ENCODE data around the gene LRCH2.
A peak's percentile ranks its signal among the peaks of the same experiment; 100 is the strongest.

Gene LRCH2

GRCh38 chrX:115233497-115234455, at the start of gene LRCH2:
LRCH2 (minus strand) TSS chrX:115234096; CDS start chrX:115234041, 55 bp downstream.
- TF ChIP-seq, protein P1, sequence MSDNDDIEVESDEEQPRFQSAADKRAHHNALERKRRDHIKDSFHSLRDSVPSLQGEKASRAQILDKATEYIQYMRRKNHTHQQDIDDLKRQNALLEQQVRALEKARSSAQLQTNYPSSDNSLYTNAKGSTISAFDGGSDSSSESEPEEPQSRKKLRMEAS (IDR thresholded peaks at IDR 0.05; ENCODE audit: low read depth, low read length) = no peak
- no peak for TF ChIP-seq MYC (IDR thresholded peaks at IDR 0.05; ENCODE audit: low read depth, low read length)
- no peak for TF ChIP-seq POLR2A (IDR thresholded peaks at IDR 0.05; ENCODE audit: extremely low read depth, insufficient read length)
- TF ChIP-seq, protein P2, sequence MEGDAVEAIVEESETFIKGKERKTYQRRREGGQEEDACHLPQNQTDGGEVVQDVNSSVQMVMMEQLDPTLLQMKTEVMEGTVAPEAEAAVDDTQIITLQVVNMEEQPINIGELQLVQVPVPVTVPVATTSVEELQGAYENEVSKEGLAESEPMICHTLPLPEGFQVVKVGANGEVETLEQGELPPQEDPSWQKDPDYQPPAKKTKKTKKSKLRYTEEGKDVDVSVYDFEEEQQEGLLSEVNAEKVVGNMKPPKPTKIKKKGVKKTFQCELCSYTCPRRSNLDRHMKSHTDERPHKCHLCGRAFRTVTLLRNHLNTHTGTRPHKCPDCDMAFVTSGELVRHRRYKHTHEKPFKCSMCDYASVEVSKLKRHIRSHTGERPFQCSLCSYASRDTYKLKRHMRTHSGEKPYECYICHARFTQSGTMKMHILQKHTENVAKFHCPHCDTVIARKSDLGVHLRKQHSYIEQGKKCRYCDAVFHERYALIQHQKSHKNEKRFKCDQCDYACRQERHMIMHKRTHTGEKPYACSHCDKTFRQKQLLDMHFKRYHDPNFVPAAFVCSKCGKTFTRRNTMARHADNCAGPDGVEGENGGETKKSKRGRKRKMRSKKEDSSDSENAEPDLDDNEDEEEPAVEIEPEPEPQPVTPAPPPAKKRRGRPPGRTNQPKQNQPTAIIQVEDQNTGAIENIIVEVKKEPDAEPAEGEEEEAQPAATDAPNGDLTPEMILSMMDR (IDR thresholded peaks at IDR 0.05; ENCODE audit: low read depth, low read length) = no peak
- H3K4me3 ChIP-seq (ENCODE audit: low read depth, low read length) = no peak within 1 kb of the TSS
- DNase-seq (ENCODE audit: low read depth) = no peak

GRCh38 chrX:115269051-115269683, 35.3 kb upstream of the LRCH2 start:
- H3K4me3 ChIP-seq (ENCODE audit: low read depth, low read length) = no peak overlapping the region
- TF ChIP-seq POLR2A (IDR thresholded peaks at IDR 0.05; ENCODE audit: extremely low read depth, insufficient read length) = no peak
- TF ChIP-seq MYC (IDR thresholded peaks at IDR 0.05; ENCODE audit: low read depth, low read length) = no peak
- TF ChIP-seq, protein P1 (IDR thresholded peaks at IDR 0.05; ENCODE audit: low read depth, low read length) = no peak
- TF ChIP-seq, protein P2 (IDR thresholded peaks at IDR 0.05; ENCODE audit: low read depth, low read length) = no peak
- DNase-seq (ENCODE audit: low read depth) = no peak

DNA sequence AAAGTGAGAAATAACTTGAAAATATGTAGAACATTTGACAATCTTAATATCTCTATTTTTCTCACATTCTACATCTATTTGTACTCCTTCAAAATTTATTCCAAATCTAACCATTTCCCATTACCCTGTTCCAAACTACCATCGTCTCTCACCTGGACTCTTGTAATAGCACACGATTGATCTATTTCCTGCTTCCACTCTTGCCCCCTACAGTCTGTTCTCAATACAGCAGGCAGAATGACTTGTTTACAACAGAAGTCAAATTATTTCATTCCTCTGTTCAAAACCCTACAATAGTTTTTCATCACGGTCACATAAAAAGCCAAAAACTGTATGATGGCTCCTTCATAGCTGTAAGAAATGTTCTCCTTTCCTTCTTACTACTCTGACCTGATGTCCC, 34.5 kb upstream of the LRCH2 start:
- H3K4me3 ChIP-seq (ENCODE audit: low read depth, low read length) = no peak overlapping the region
- peak; percentile 4 for DNase-seq (ENCODE audit: low read depth)
- TF ChIP-seq, protein P1 (IDR thresholded peaks at IDR 0.05; ENCODE audit: low read depth, low read length) = no peak
- TF ChIP-seq, protein P2 (IDR thresholded peaks at IDR 0.05; ENCODE audit: low read depth, low read length) = peak; percentile 16

DNA sequence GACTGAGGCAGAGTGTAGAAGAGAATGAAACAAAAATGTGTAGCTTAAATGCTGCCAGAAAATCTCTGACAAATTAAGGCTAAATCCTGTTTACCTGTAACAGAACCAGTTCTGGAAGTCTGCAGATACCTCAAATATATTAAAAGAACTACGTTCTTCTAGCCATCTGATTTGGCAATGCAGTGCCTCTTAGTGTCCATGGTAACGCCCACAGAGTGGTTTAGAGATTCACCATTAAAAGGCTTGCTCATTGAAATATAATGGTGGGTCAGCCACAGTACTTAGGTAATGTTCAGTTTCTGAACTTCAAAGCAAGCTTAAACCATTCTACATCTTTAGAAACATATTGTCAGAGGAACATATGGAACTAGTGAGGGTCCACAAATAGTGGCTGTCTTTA, 32.4 kb upstream of the LRCH2 start:
- no peak for TF ChIP-seq MYC (IDR thresholded peaks at IDR 0.05; ENCODE audit: low read depth, low read length)
- TF ChIP-seq, protein P2 (IDR thresholded peaks at IDR 0.05; ENCODE audit: low read depth, low read length) = no peak
- TF ChIP-seq, protein P1 (IDR thresholded peaks at IDR 0.05; ENCODE audit: low read depth, low read length) = no peak
- TF ChIP-seq POLR2A (IDR thresholded peaks at IDR 0.05; ENCODE audit: extremely low read depth, insufficient read length) = no peak
- no peak overlapping the region for H3K4me3 ChIP-seq (ENCODE audit: low read depth, low read length)
- DNase-seq (ENCODE audit: low read depth) = peak; percentile 1

DNA sequence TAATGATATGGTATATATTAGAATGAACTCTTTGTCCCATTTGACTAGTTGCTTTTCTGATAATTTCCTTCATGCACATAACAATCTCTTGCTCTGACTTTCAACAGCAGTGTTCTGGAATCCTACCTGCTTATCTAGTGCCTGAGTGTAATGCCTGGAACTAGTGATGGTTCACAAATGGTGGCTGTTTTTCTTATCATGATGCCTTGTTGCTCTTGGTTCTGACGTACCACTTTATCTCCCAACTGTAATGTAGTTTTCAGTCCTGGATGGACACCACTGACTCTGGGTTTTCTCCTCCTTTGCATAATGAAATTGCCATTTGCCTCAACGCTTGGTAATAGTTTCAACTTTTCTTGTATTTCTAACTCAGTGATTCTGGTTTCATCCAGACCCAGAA, 30.1 kb upstream of the LRCH2 start:
- DNase-seq (ENCODE audit: low read depth) = no peak
- H3K4me3 ChIP-seq (ENCODE audit: low read depth, low read length) = no peak overlapping the region
- TF ChIP-seq, protein P2 (IDR thresholded peaks at IDR 0.05; ENCODE audit: low read depth, low read length) = no peak
- TF ChIP-seq POLR2A (IDR thresholded peaks at IDR 0.05; ENCODE audit: extremely low read depth, insufficient read length) = no peak
- TF ChIP-seq MYC (IDR thresholded peaks at IDR 0.05; ENCODE audit: low read depth, low read length) = no peak
- TF ChIP-seq, protein P1 (IDR thresholded peaks at IDR 0.05; ENCODE audit: low read depth, low read length) = no peak
